Keratinocyte (primary cell): ENCODE measurements around the gene SND1. TPM values are rescaled to one million over a fixed set of nuclear protein-coding genes. Genes with fewer than 3 reads are reported as not detected.

Experiments
- DNase-seq: peaks from one replicate; pipeline ENCODE4 v3.0.0-alpha.2; 2011; ENCODE audit warnings: low read depth, missing footprints, low spot score
- FAIRE-seq: peaks from 2 replicates; lab custom pipeline; 2011; peaks lifted over from hg19 to GRCh38; lab: Jason Lieb, UNC
- H2AFZ ChIP-seq: 2 replicates; pipeline ENCODE4 v1.6.0; 2012; ENCODE audit warnings: low read length, control low read depth, inconsistent platforms; ENCODE audit not compliant: control insufficient read depth
- H3K27ac ChIP-seq: 2 replicates; pipeline ENCODE4 v1.5.1; 2011; ENCODE audit warnings: low read length; ENCODE audit not compliant: control insufficient read depth, insufficient read depth
- H3K27me3 ChIP-seq: 3 replicates; pipeline ENCODE4 v1.6.0; 2011; ENCODE audit warnings: low read length; ENCODE audit not compliant: control insufficient read depth, insufficient read depth; ENCODE audit errors: extremely low read depth
- H3K36me3 ChIP-seq, 2 experiments: 2 replicates in 1 of 2; 3 replicates in 1 of 2; pipeline ENCODE4 v1.5.1; 2011; ENCODE audit warnings: low read length in 2 of 2, mild to moderate bottlenecking in 1 of 2; ENCODE audit not compliant: control insufficient read depth in 2 of 2, insufficient read depth in 2 of 2; ENCODE audit errors: extremely low read depth in 1 of 2
- H3K4me1 ChIP-seq: 3 replicates; pipeline ENCODE4 v1.5.1; 2011; ENCODE audit warnings: low read length; ENCODE audit not compliant: control insufficient read depth, insufficient read depth; ENCODE audit errors: extremely low read depth
- H3K4me2 ChIP-seq: 3 replicates; pipeline ENCODE4 v1.6.0; 2011; ENCODE audit warnings: low read depth, low read length; ENCODE audit not compliant: control insufficient read depth, insufficient read depth; ENCODE audit errors: extremely low read depth
- H3K4me3 ChIP-seq, 3 experiments: fragments of 200-600 bp in 1 of 3; sonication (generic) in 1 of 3; 2 replicates in 2 of 3; 3 replicates in 1 of 3; pipeline ENCODE4 v1.5.1; 2011 to 2016; ENCODE audit warnings: low read length in 3 of 3, mild to moderate bottlenecking in 3 of 3, control low read depth in 2 of 3, inconsistent platforms in 1 of 3, low read depth in 1 of 3, mixed read lengths in 1 of 3, mixed run types in 1 of 3, moderate library complexity in 1 of 3; ENCODE audit not compliant: control insufficient read depth in 2 of 3, insufficient read depth in 2 of 3; ENCODE audit errors: extremely low read depth in 1 of 3
- H3K79me2 ChIP-seq: 2 replicates; pipeline ENCODE4 v1.6.0; 2012; ENCODE audit warnings: low read length; ENCODE audit not compliant: control insufficient read depth, insufficient read depth
- H3K9ac ChIP-seq: 3 replicates; pipeline ENCODE4 v1.6.0; 2011; ENCODE audit warnings: low read length; ENCODE audit not compliant: control insufficient read depth, insufficient read depth; ENCODE audit errors: extremely low read depth
- H3K9me1 ChIP-seq: 3 replicates; pipeline ENCODE4 v1.6.0; 2011; ENCODE audit warnings: low read length; ENCODE audit not compliant: control insufficient read depth, insufficient read depth; ENCODE audit errors: extremely low read depth
- H3K9me3 ChIP-seq: 2 replicates; pipeline ENCODE4 v1.5.1; 2012; ENCODE audit warnings: low read depth, low read length; ENCODE audit not compliant: control insufficient read depth
- H4K20me1 ChIP-seq: 3 replicates; pipeline ENCODE4 v1.6.0; 2011; ENCODE audit warnings: low read length; ENCODE audit not compliant: control insufficient read depth, insufficient read depth; ENCODE audit errors: extremely low read depth
- EZH2 ChIP-seq: IDR thresholded peaks from one replicate; pipeline ENCODE4 v1.6.1; 2012; ENCODE audit warnings: inconsistent platforms, mild to moderate bottlenecking, low read length, moderate library complexity
- dilution Hi-C: fragments of 300-500 bp; cut with MboI; formaldehyde crosslinking; loops from one replicate; pipeline ENCODE4 v1.7.0; 2020; ENCODE audit warnings: low sequenced_read_pairs; ENCODE audit not compliant: extremely low pct_ligation_motif_present
- polyA plus RNA-seq, 5 experiments: library from polyadenylated mRNA; depleted of rRNA in 3 of 5; stranded (reverse) in 3 of 5; stranded (forward) in 1 of 5; unstranded in 1 of 5; fragments of >200 nt; gene quantifications; 1 replicate in 1 of 5; 2 replicates in 3 of 5; 3 replicates in 1 of 5; pipeline versions ENCODE4 v1.2.1 to v1.2.3, GENCODE V29; 2011 to 2012; ENCODE audit warnings: missing spikeins in 2 of 5, low read depth in 1 of 5, low replicate concordance in 1 of 5
- TF ChIP-seq, protein P1 (sequence below), 3 experiments: IDR thresholded peaks in 1 of 3; conservative IDR thresholded peaks in 1 of 3; optimal IDR thresholded peaks in 1 of 3; 2 replicates in 2 of 3; 3 replicates in 1 of 3; pipeline versions ENCODE3 to v1.5.1; 2011; ENCODE audit warnings: low read length in 3 of 3, mild to moderate bottlenecking in 3 of 3, moderate library complexity in 2 of 3, control low read depth in 1 of 3, inconsistent platforms in 1 of 3; ENCODE audit not compliant: insufficient read depth in 2 of 3; ENCODE audit errors: extremely low read depth in 1 of 3

Gene SND1
- polyA plus RNA-seq, 1 donor (not counting 4 experiments of a cell fraction or from before 2014, with no cell fraction given), result 140 TPM

DNA sequence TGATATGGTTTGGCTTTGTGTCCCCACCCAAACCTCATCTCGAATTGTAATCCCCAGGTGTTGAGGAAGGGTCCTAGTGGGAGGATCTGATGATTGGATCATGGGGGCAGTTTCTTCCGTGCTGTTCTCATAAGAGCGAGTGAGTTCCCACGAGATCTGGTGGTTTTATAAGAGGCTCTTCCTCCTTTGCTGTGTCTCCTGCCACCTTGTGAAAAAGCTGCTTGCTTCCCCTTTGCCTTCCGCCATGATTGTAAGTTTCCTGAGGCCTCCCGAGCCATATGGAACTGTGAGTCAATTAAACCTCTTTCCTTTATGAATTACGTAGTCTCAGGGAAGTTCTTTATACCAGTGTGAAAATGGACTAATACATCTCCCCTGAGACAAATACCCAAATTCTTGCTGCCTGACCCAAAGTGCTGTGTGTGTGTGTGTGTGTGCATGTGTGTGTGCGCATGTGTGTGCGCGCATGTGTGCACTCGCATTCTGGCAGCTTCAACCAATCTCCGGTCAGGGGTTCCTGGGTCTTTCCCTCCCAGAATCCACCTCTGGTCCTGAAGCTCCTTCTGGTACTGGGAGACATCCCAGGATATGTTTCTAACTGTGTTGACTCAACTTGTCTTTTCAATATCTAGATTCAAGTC lies 477.4 kb downstream of the SND1 start:
- H3K27ac ChIP-seq, result no peak overlapping the region
- H3K79me2 ChIP-seq, result no peaks in the 10 kb centered on the region
- no peak overlapping the region for H3K4me3 ChIP-seq
- dilution Hi-C loops, result no loop called here
- H3K4me2 ChIP-seq, result no peak overlapping the region
- no peak overlapping the region for H2AFZ ChIP-seq
- FAIRE-seq, result no peak
- peaks cover 17% of the 10 kb centered on the region for H3K27me3 ChIP-seq
- no peaks in the 10 kb centered on the region for H3K9me1 ChIP-seq
- TF ChIP-seq, protein P1, sequence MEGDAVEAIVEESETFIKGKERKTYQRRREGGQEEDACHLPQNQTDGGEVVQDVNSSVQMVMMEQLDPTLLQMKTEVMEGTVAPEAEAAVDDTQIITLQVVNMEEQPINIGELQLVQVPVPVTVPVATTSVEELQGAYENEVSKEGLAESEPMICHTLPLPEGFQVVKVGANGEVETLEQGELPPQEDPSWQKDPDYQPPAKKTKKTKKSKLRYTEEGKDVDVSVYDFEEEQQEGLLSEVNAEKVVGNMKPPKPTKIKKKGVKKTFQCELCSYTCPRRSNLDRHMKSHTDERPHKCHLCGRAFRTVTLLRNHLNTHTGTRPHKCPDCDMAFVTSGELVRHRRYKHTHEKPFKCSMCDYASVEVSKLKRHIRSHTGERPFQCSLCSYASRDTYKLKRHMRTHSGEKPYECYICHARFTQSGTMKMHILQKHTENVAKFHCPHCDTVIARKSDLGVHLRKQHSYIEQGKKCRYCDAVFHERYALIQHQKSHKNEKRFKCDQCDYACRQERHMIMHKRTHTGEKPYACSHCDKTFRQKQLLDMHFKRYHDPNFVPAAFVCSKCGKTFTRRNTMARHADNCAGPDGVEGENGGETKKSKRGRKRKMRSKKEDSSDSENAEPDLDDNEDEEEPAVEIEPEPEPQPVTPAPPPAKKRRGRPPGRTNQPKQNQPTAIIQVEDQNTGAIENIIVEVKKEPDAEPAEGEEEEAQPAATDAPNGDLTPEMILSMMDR (optimal IDR thresholded peaks at IDR 0.05 in 1 of 3, IDR thresholded peaks at IDR 0.05 in 1 of 3, conservative IDR thresholded peaks at IDR 0.05 in 1 of 3; ENCODE audit: extremely low read depth in 1 of 3, insufficient read depth in 2 of 3, low read length in 3 of 3), result no peak
- no peak for TF ChIP-seq EZH2
- H3K36me3 ChIP-seq, result no peaks in the 10 kb centered on the region
- DNase-seq, result no peak
- no peaks in the 10 kb centered on the region for H3K4me1 ChIP-seq
- H4K20me1 ChIP-seq, result no peaks in the 10 kb centered on the region
- no peaks in the 10 kb centered on the region for H3K9me3 ChIP-seq
- H3K9ac ChIP-seq, result no peak overlapping the region

DNA sequence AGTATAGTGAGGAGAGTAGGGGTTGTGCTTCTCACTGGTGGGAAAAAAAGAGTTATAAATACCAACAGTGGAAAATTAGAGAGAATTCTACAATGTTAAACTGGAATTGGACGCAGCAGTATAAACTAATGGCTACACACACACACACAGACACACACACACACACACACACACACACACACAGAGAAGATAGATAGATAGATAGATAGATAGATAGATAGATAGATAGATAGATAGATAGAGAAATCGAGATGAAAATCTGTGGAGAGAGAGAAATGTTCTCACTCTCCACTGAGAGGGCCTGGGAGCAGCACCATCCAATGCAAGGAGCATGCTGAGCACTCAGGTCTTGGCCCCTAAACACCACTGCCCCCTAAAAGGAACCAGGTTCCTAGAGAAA lies 479.1 kb downstream of the SND1 start:
- Histone ChIP-seq H3K27me3 (peaks cover 33% of the 10 kb centered on the region), H3K27ac (no peak overlapping the region), H3K9ac (no peak overlapping the region), H3K9me1 (no peaks in the 10 kb centered on the region), H3K4me2 (no peak overlapping the region), H2AFZ (no peak overlapping the region), H4K20me1 (no peaks in the 10 kb centered on the region), H3K4me3 (no peak overlapping the region), H3K4me1 (peaks cover 5% of the 10 kb centered on the region), H3K79me2 (no peaks in the 10 kb centered on the region), H3K9me3 (no peaks in the 10 kb centered on the region), H3K36me3 (no peaks in the 10 kb centered on the region)
- FAIRE-seq (no peak), DNase-seq (no peak)
- no peak for TF ChIP-seq EZH2
- TF ChIP-seq, protein P1 (optimal IDR thresholded peaks at IDR 0.05 in 1 of 3, IDR thresholded peaks at IDR 0.05 in 1 of 3, conservative IDR thresholded peaks at IDR 0.05 in 1 of 3; ENCODE audit: extremely low read depth in 1 of 3, insufficient read depth in 2 of 3, low read length in 3 of 3), result no peak
- dilution Hi-C loops, result no loop called here
